Measurements from ENCODE around the gene SH3RF3. TPM values are rescaled to one million over a fixed set of nuclear protein-coding genes. Genes with fewer than 3 reads are reported as not detected.

The SH3RF3 gene
- total RNA-seq, 3 donors from 2014 or later (not counting 1 experiment from before 2014, with no cell fraction given): 0.23 to 0.61 (median 0.34) TPM

DNA sequence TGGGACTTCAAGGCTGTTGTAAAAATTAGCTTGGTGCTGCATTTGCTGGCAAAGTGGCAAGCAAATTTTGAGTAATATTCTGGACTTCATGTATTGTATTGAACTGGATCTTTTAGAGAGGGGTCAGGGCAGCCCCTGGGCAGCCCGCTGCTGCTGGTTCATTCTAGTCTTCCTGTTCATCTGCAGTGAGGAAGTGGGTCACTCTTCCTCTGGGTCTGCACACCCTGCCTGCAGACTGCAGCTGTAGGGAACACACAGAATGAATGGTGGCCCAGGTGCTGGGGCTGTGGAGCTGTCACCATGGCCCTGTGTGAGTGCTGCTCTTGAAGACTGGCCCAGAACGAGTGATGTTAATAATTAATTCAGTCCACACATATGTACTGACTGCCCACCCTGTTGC lies 9.4 kb downstream of the SH3RF3 start:
- ATAC-seq (no peak), DNase-seq (no peak)
- Mint-ChIP-seq H3K27me3 (ENCODE audit: low read depth in 2 of 2) (peaks cover 15 to 53% of the 10 kb centered on the region in 2 donors), H3K4me1 (peaks cover 0 to 7% of the 10 kb centered on the region in 2 donors), H3K27ac (no peak overlapping the region), H3K9me3 (no peaks in the 10 kb centered on the region), H3K4me3 (no peak overlapping the region), H3K36me3 (no peaks in the 10 kb centered on the region)
- no peaks in the 10 kb centered on the region for H3K4me1 ChIP-seq (ENCODE audit: control insufficient read depth, insufficient read depth, low read length)
- intact Hi-C loops (cut with micrococcal nuclease): no loop called here
- no peaks in the 10 kb centered on the region for H3K27me3 ChIP-seq (ENCODE audit: control insufficient read depth, insufficient read depth, low read length)
- no peak overlapping the region for H3K4me3 ChIP-seq (ENCODE audit: low read length)
- 25% methylated on average over 2 of the region's 2 CpGs for WGBS (ENCODE audit: insufficient coverage)
- no peak overlapping the region for H3K27ac ChIP-seq (ENCODE audit: low read length)
- TF ChIP-seq, protein P1, sequence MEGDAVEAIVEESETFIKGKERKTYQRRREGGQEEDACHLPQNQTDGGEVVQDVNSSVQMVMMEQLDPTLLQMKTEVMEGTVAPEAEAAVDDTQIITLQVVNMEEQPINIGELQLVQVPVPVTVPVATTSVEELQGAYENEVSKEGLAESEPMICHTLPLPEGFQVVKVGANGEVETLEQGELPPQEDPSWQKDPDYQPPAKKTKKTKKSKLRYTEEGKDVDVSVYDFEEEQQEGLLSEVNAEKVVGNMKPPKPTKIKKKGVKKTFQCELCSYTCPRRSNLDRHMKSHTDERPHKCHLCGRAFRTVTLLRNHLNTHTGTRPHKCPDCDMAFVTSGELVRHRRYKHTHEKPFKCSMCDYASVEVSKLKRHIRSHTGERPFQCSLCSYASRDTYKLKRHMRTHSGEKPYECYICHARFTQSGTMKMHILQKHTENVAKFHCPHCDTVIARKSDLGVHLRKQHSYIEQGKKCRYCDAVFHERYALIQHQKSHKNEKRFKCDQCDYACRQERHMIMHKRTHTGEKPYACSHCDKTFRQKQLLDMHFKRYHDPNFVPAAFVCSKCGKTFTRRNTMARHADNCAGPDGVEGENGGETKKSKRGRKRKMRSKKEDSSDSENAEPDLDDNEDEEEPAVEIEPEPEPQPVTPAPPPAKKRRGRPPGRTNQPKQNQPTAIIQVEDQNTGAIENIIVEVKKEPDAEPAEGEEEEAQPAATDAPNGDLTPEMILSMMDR (IDR thresholded peaks at IDR 0.05): no peak
- H3K9me3 ChIP-seq (ENCODE audit: control insufficient read depth, insufficient read depth, low read length): no peaks in the 10 kb centered on the region
- no peaks in the 10 kb centered on the region for H3K36me3 ChIP-seq (ENCODE audit: control insufficient read depth, insufficient read depth, low read length)

DNA sequence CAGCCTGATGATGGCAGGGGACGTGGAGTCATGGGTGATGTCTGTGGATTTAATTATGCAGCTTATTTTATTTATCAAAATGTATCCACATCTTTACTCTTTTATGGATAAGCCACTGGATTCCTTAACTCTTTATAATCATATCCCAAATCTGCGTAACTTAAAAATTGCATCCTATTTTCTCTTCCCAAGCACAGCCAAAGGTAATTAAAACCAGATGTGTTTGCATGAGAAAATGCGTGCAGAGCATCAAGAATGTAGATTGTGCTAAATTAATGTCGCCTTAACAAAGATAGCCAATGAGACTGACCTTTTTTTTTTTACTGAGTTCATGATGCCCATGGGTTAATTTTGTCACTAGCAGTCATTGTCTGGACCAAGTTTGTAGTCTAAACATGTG lies 10.0 kb downstream of the SH3RF3 start:
- Mint-ChIP-seq H3K4me3 (no peak overlapping the region), H3K9me3 (no peaks in the 10 kb centered on the region), H3K27me3 (ENCODE audit: low read depth in 2 of 2) (peaks cover 14 to 47% of the 10 kb centered on the region in 2 donors), H3K4me1 (peaks cover 0 to 12% of the 10 kb centered on the region in 2 donors), H3K36me3 (no peaks in the 10 kb centered on the region), H3K27ac (no peak overlapping the region)
- intact Hi-C loops (cut with micrococcal nuclease): no loop called here
- 90% methylated on average over 2 of the region's 4 CpGs for WGBS (ENCODE audit: insufficient coverage)
- Histone ChIP-seq H3K27ac (ENCODE audit: low read length) (no peak overlapping the region), H3K36me3 (ENCODE audit: control insufficient read depth, insufficient read depth, low read length) (no peaks in the 10 kb centered on the region), H3K27me3 (ENCODE audit: control insufficient read depth, insufficient read depth, low read length) (no peaks in the 10 kb centered on the region), H3K4me1 (ENCODE audit: control insufficient read depth, insufficient read depth, low read length) (no peaks in the 10 kb centered on the region), H3K9me3 (ENCODE audit: control insufficient read depth, insufficient read depth, low read length) (no peaks in the 10 kb centered on the region), H3K4me3 (ENCODE audit: low read length) (no peak overlapping the region)
- ATAC-seq (no peak), DNase-seq (no peak)
- TF ChIP-seq, protein P1 (IDR thresholded peaks at IDR 0.05): no peak

DNA sequence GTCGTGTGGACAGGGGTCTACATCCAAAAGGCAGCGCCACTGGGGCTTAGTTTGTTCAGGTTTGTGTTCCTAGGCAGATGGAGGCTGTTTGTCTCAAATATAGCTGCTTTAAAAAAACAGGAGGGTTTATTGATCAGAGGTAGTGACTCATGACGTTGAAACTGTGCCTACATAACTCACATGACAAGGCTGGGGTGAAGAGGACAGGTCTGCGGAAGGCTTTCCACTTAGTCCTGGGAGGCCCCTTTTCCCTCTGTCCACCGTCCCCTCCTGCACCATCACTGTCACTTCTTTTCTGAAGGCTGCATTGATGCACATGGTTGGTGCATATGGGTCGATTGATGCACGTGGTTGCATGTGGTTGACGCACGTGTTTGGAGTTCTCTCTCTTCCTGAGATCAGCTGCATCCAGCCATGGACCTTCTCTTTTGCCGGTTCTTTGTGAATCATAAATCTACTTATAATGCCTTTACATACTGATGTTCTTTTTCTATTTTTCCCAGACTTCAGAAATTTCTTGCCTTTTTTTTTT lies 10.9 kb downstream of the SH3RF3 start:
- Mint-ChIP-seq H3K27ac (no peak overlapping the region), H3K36me3 (no peaks in the 10 kb centered on the region), H3K4me1 (peaks cover 0 to 18% of the 10 kb centered on the region in 2 donors), H3K4me3 (no peak overlapping the region), H3K9me3 (no peaks in the 10 kb centered on the region), H3K27me3 (ENCODE audit: low read depth in 2 of 2) (peaks cover 11 to 44% of the 10 kb centered on the region in 2 donors)
- WGBS (ENCODE audit: insufficient coverage): 90% methylated on average over 10 of the region's 10 CpGs
- intact Hi-C loops (cut with micrococcal nuclease): no loop called here
- no peak overlapping the region for H3K27ac ChIP-seq (ENCODE audit: low read length)
- TF ChIP-seq, protein P1 (IDR thresholded peaks at IDR 0.05): no peak
- DNase-seq (no peak), ATAC-seq (no peak)
- no peaks in the 10 kb centered on the region for H3K9me3 ChIP-seq (ENCODE audit: control insufficient read depth, insufficient read depth, low read length)
- no peak overlapping the region for H3K4me3 ChIP-seq (ENCODE audit: low read length)
- no peaks in the 10 kb centered on the region for H3K27me3 ChIP-seq (ENCODE audit: control insufficient read depth, insufficient read depth, low read length)
- no peaks in the 10 kb centered on the region for H3K36me3 ChIP-seq (ENCODE audit: control insufficient read depth, insufficient read depth, low read length)
- H3K4me1 ChIP-seq (ENCODE audit: control insufficient read depth, insufficient read depth, low read length): peaks cover 6% of the 10 kb centered on the region

DNA sequence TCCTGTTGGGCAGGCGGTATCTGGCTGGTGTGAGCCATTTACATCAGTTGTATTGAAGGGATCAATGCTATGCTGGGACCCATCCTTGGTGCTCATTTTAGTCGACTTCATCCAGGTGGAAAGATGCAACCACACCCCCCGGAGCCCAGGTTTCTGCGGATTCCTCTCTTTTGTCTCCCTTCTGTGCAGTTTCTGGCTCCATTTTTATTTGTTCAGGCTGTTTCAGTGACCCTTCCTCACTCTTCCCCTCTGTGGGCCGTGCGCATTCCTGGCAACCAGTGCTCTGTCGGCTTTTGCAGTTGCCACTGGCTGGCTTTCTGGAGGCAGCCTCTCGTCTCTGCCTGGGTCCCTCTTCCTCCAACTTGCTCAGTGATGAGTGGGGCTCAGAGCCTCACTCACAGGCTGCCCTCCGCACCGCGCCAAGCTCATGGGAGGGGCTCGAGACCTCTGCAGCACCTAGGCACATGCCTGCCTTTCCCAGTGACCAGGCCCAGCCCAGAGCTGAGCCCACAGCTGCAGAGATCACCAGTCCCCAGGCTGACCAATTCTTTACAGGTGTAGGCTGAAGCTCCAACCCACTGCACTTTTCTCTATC lies 12.1 kb downstream of the SH3RF3 start:
- peaks cover 6% of the 10 kb centered on the region for H3K4me1 ChIP-seq (ENCODE audit: control insufficient read depth, insufficient read depth, low read length)
- TF ChIP-seq, protein P1 (IDR thresholded peaks at IDR 0.05): no peak
- no peak overlapping the region for H3K27ac ChIP-seq (ENCODE audit: low read length)
- H3K9me3 ChIP-seq (ENCODE audit: control insufficient read depth, insufficient read depth, low read length): no peaks in the 10 kb centered on the region
- DNase-seq: no peak
- no peaks in the 10 kb centered on the region for H3K9me3 Mint-ChIP-seq
- WGBS (ENCODE audit: insufficient coverage): 89% methylated on average over 12 of the region's 12 CpGs
- no peak for ATAC-seq
- no peaks in the 10 kb centered on the region for H3K36me3 ChIP-seq (ENCODE audit: control insufficient read depth, insufficient read depth, low read length)
- peaks cover 11 to 33% of the 10 kb centered on the region in 2 donors for H3K27me3 Mint-ChIP-seq (ENCODE audit: low read depth in 2 of 2)
- no peak overlapping the region for H3K4me3 ChIP-seq (ENCODE audit: low read length)
- H3K4me1 Mint-ChIP-seq: peaks cover 0 to 18% of the 10 kb centered on the region in 2 donors
- H3K36me3 Mint-ChIP-seq: no peaks in the 10 kb centered on the region
- no peak overlapping the region for H3K4me3 Mint-ChIP-seq
- intact Hi-C loops (cut with micrococcal nuclease): no loop called here
- no peaks in the 10 kb centered on the region for H3K27me3 ChIP-seq (ENCODE audit: control insufficient read depth, insufficient read depth, low read length)
- no peak overlapping the region for H3K27ac Mint-ChIP-seq
